DOHH2 (cell line): ENCODE measurements around the gene TMEM229B.

Experiments used
- CTCF ChIP-seq: fragments of 200-600 bp; sonication (generic); IDR thresholded peaks from one replicate; pipeline ENCODE4 v1.5.1; 2014; ENCODE audit warnings: antibody characterized with exemption, mild to moderate bottlenecking, low read depth, low read length; ENCODE audit not compliant: poor library complexity, severe bottlenecking
- EZH2phosphoT487 ChIP-seq: fragments of 200-600 bp; sonication (generic); IDR thresholded peaks from 2 replicates; pipeline ENCODE4 v1.6.1; 2017; ENCODE audit warnings: borderline replicate concordance, mild to moderate bottlenecking, antibody characterized with exemption, low read length, moderate library complexity, mixed read lengths

GRCh38 chr14:67474366-67474765 is 14.2 kb downstream of the TMEM229B start:
- TF ChIP-seq CTCF, result no peak
- no peak for TF ChIP-seq EZH2phosphoT487
